Loucy (cell line): Measurements from ENCODE around the gene FGGY.

ENCODE experiments used
- H2AFZ ChIP-seq: fragments of 200-600 bp; sonication (generic); 2 replicates; pipeline ENCODE4 v1.6.0; 2016; ENCODE audit warnings: antibody characterized with exemption, mild to moderate bottlenecking, low read length, moderate library complexity
- H3F3A ChIP-seq: fragments of 200-600 bp; 2 replicates; pipeline ENCODE4 v1.6.0; 2016; ENCODE audit warnings: antibody characterized with exemption, low read depth, mild to moderate bottlenecking
- H3K27me3 ChIP-seq: fragments of 200-600 bp; sonication (generic); 2 replicates; pipeline ENCODE4 v1.6.1; 2014; ENCODE audit warnings: low read length, mild to moderate bottlenecking; ENCODE audit not compliant: insufficient read depth, poor library complexity, severe bottlenecking
- H3K36me3 ChIP-seq: fragments of 200-600 bp; sonication (generic); 2 replicates; pipeline ENCODE4 v1.6.1; 2016; ENCODE audit warnings: low read length; ENCODE audit not compliant: insufficient read depth
- H3K4me1 ChIP-seq: fragments of 200-600 bp; sonication (generic); 2 replicates; pipeline ENCODE4 v1.5.1; 2014; ENCODE audit warnings: low read length, mild to moderate bottlenecking; ENCODE audit not compliant: insufficient read depth, poor library complexity, severe bottlenecking
- H3K4me2 ChIP-seq: fragments of 200-600 bp; sonication (generic); 2 replicates; pipeline ENCODE4 v1.6.0; 2014; ENCODE audit warnings: antibody characterized with exemption, low read length, low read depth, mild to moderate bottlenecking; ENCODE audit not compliant: poor library complexity, severe bottlenecking
- H3K4me3 ChIP-seq: fragments of 200-600 bp; sonication (generic); 2 replicates; pipeline ENCODE4 v1.5.1; 2014; ENCODE audit warnings: low read length, mild to moderate bottlenecking, mixed read lengths; ENCODE audit not compliant: poor library complexity, severe bottlenecking
- H3K79me2 ChIP-seq: fragments of 200-600 bp; sonication (generic); 2 replicates; pipeline ENCODE4 v1.6.1; 2014; ENCODE audit warnings: low read length; ENCODE audit not compliant: insufficient read depth
- H3K9ac ChIP-seq: fragments of 200-600 bp; sonication (generic); 2 replicates; pipeline ENCODE4 v1.6.0; 2014; ENCODE audit warnings: mild to moderate bottlenecking, low read depth, low read length, moderate library complexity; ENCODE audit not compliant: poor library complexity, severe bottlenecking
- H3K9me2 ChIP-seq: fragments of 200-600 bp; sonication (generic); replicated peaks from 2 replicates; pipeline ENCODE4 v1.6.1; 2016; ENCODE audit warnings: low read depth, low read length, mixed read lengths
- H3K9me3 ChIP-seq: fragments of 200-600 bp; sonication (generic); 2 replicates; pipeline ENCODE4 v1.6.1; 2014; ENCODE audit warnings: mild to moderate bottlenecking, antibody characterized with exemption, low read length, low read depth; ENCODE audit not compliant: insufficient read depth
- H4K20me1 ChIP-seq: fragments of 200-600 bp; sonication (generic); 2 replicates; pipeline ENCODE4 v1.6.0; 2014; ENCODE audit warnings: antibody characterized with exemption, low read length, mild to moderate bottlenecking; ENCODE audit not compliant: insufficient read depth, poor library complexity, severe bottlenecking
- EZH2phosphoT487 ChIP-seq: fragments of 200-600 bp; IDR thresholded peaks from 2 replicates; pipeline ENCODE4 v1.6.1; 2018; ENCODE audit warnings: antibody characterized with exemption, mild to moderate bottlenecking, moderate library complexity, borderline replicate concordance
- TF ChIP-seq, protein P1 (sequence below): fragments of 200-600 bp; sonication (generic); conservative IDR thresholded peaks from 2 replicates; pipeline ENCODE4 v1.5.1; 2014; ENCODE audit warnings: mild to moderate bottlenecking, antibody characterized with exemption, low read length

Gene FGGY

DNA sequence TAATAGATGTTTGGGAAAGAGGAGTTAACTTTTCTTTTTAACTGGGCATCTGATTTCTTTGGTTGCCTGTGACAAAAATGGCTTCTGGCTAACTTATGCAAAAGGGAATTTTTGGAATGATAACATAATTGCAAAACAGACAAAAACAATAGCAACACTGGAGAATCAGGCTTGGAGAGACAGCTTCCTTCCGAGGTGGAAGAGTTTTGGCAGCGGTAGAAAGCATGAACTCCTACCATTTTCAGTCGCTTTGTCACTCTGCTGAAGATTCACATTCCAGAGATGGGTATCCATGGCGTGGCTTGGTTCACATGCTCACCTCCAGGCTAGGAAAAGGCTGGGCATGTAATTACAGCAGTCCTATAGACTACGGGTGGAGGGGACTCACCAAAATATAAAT lies 17.2 kb upstream of the FGGY start:
- TF ChIP-seq EZH2phosphoT487 = no peak
- TF ChIP-seq, protein P1, sequence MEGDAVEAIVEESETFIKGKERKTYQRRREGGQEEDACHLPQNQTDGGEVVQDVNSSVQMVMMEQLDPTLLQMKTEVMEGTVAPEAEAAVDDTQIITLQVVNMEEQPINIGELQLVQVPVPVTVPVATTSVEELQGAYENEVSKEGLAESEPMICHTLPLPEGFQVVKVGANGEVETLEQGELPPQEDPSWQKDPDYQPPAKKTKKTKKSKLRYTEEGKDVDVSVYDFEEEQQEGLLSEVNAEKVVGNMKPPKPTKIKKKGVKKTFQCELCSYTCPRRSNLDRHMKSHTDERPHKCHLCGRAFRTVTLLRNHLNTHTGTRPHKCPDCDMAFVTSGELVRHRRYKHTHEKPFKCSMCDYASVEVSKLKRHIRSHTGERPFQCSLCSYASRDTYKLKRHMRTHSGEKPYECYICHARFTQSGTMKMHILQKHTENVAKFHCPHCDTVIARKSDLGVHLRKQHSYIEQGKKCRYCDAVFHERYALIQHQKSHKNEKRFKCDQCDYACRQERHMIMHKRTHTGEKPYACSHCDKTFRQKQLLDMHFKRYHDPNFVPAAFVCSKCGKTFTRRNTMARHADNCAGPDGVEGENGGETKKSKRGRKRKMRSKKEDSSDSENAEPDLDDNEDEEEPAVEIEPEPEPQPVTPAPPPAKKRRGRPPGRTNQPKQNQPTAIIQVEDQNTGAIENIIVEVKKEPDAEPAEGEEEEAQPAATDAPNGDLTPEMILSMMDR = no peak
- Histone ChIP-seq H3K27me3 (no peaks in the 10 kb centered on the region), H3K4me3 (no peak overlapping the region), H4K20me1 (no peaks in the 10 kb centered on the region), H3K4me1 (no peaks in the 10 kb centered on the region), H3K9ac (no peak overlapping the region), H3K9me2 (no peaks in the 10 kb centered on the region), H3K9me3 (no peaks in the 10 kb centered on the region), H3K79me2 (no peaks in the 10 kb centered on the region), H2AFZ (no peak overlapping the region), H3K4me2 (no peak overlapping the region), H3K36me3 (no peaks in the 10 kb centered on the region), H3F3A (no peaks in the 10 kb centered on the region)

DNA sequence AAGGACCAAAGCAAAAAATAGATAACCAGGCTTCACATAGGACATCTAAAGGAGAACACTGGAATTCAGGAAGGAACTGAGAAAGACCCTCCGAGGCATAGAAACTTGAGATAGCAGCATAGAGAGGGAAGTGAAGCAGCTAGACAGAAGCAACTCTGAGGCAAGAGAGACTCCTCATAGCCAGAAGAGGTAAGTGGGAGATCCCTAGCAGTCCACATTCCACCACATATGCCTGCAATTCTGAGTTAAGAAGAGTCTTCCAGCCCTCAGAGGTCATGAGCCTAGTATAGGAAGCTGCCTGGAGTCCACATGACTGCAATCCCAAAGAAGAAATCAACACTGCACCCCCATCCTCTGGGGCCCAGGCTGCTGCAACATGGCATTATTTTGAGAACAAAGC lies 13.9 kb upstream of the FGGY start:
- H2AFZ ChIP-seq = no peak overlapping the region
- no peaks in the 10 kb centered on the region for H3F3A ChIP-seq
- H3K27me3 ChIP-seq = no peaks in the 10 kb centered on the region
- H3K9me2 ChIP-seq = no peaks in the 10 kb centered on the region
- no peaks in the 10 kb centered on the region for H3K4me1 ChIP-seq
- no peaks in the 10 kb centered on the region for H3K79me2 ChIP-seq
- no peaks in the 10 kb centered on the region for H3K9me3 ChIP-seq
- TF ChIP-seq, protein P1 = no peak
- TF ChIP-seq EZH2phosphoT487 = no peak
- H3K36me3 ChIP-seq = no peaks in the 10 kb centered on the region
- no peaks in the 10 kb centered on the region for H4K20me1 ChIP-seq
- no peak overlapping the region for H3K4me3 ChIP-seq
- H3K4me2 ChIP-seq = no peak overlapping the region
- H3K9ac ChIP-seq = no peak overlapping the region

DNA sequence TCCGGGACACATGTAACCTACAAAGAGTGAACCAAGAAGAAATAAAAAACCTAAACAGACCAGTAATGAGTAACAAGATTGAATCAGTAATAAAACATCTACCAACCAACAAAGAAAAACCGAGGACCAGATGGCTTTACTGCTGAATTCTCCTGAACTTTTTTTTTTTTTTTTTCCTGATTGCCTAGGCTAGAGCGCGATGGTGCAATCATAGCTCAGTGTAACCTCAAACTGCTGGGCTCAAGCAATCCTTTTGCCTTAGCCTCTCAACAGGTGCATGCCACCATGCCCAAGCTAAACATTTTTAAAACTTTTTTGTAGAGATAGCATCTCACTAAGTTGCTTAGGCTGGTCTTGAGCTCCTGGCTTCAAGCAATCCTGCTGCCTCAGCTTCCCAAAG lies 11.2 kb upstream of the FGGY start:
- H3K9me2 ChIP-seq = no peaks in the 10 kb centered on the region
- H4K20me1 ChIP-seq = no peaks in the 10 kb centered on the region
- no peaks in the 10 kb centered on the region for H3K79me2 ChIP-seq
- no peak overlapping the region for H3K4me3 ChIP-seq
- H3K27me3 ChIP-seq = no peaks in the 10 kb centered on the region
- H3K4me1 ChIP-seq = no peaks in the 10 kb centered on the region
- H3K36me3 ChIP-seq = no peaks in the 10 kb centered on the region
- no peaks in the 10 kb centered on the region for H3F3A ChIP-seq
- no peak overlapping the region for H3K4me2 ChIP-seq
- no peak overlapping the region for H3K9ac ChIP-seq
- no peak for TF ChIP-seq EZH2phosphoT487
- TF ChIP-seq, protein P1 = no peak
- no peak overlapping the region for H2AFZ ChIP-seq
- H3K9me3 ChIP-seq = no peaks in the 10 kb centered on the region
